Left forelimb (tissue), 1 donor: ENCODE results near the gene SEC24C.
"Not testable (repeated sequence)": the region's sequence is repeated elsewhere in the genome, so short reads cannot be mapped to it uniquely, and the experiment has no call there.

Source experiments
- DNase-seq: peaks from one replicate; pipeline ENCODE4 v3.0.0-alpha.2; 2018; ENCODE audit warnings: low spot score

Gene SEC24C

GRCh38 chr10:73793456-73793855 lies 49.3 kb downstream of the SEC24C start:
- no peak for DNase-seq

GRCh38 chr10:73795491-73795890 lies 51.3 kb downstream of the SEC24C start:
- DNase-seq, result not testable (repeated sequence)

GRCh38 chr10:73796035-73796434 lies 51.9 kb downstream of the SEC24C start:
- not testable (repeated sequence) for DNase-seq

DNA sequence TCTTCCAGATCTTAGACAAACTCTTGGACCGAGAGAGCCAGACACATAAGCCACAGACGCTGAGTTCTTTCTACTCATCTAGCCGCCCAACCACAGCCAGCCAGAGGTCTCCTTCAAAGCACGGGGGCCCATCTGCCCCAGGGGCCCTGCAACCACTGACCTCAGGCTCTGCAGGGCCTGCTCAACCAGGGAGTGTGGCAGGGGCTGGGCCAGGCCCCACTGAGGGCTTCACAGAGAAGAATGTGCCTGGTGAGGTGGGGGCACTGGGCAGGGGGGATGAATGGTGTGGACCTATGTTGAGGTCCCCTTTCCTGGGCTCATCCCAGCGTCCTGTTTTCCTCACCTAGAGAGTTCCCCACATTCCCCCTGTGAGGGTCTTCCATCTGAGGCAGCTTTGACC lies 52.6 kb downstream of the SEC24C start:
- DNase-seq, result no peak

DNA sequence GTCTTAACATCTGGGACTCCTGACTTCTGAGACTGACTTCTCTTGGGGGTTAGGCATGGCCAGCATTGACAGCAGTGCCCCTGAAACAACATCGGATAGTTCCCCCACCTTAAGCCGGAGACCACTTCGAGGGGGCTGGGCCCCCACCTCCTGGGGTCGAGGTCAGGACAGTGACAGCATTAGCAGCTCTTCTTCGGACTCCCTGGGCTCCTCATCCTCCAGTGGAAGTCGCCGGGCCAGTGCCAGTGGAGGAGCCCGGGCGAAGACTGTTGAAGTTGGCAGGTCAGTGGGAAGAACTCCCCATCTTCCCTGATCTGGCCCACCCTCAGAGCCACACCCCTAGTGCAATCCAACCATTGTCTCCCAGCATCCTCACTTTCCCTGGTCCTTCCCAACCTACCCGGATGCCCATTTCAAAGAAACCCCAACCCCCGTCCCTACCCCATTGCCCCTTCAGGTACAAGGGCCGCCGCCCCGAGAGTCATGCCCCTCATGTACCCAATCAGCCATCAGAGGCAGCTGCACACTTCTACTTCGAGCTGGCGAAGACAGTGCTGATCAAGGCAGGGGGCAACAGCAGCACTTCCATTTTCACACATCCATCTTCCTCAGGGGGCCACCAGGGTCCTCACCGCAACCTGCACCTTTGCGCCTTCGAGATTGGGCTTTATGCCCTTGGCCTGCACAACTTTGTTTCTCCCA lies 53.3 kb downstream of the SEC24C start:
- no peak for DNase-seq

GRCh38 chr10:73798087-73798486 lies 53.9 kb downstream of the SEC24C start:
- no peak for DNase-seq

DNA sequence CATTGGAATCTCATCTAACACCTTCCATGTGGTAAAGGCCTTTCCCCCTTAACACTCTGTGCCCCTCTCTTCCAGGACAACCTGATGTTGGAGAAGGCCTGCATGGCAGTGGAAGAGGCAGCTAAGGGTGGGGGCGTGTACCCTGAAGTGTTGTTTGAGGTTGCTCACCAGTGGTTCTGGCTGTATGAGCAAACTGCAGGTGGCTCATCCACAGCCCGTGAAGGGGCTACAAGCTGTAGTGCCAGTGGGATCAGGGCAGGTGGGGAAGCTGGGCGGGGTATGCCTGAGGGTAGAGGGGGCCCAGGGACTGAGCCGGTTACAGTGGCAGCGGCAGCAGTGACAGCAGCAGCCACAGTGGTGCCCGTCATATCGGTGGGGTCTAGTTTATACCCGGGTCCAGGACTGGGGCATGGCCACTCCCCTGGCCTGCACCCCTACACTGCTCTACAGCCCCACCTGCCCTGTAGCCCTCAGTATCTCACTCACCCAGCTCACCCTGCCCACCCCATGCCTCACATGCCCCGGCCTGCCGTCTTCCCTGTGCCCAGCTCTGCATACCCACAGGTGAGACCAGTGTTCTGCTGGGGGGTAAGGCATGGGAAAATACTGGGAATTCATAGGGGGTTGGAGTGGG lies 54.9 kb downstream of the SEC24C start:
- no peak for DNase-seq

- DNase-seq, result no peak
These were observed 55.9 kb downstream of the SEC24C start for GRCh38 chr10:73799899-73800559.

GRCh38 chr10:73800560-73801252 lies 56.5 kb downstream of the SEC24C start:
- DNase-seq, result no peak

DNA sequence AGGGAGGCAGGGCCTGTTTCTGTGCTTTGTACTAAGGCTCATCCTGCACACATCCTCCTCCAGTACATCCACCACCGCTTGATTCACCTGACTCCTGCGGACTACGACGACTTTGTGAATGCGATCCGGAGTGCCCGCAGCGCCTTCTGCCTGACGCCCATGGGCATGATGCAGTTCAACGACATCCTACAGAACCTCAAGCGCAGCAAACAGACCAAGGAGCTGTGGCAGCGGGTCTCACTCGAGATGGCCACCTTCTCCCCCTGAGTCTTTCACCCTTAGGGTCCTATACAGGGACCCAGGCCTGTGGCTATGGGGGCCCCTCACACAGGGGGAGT lies 57.0 kb downstream of the SEC24C start:
- no peak for DNase-seq

- DNase-seq, result no peak
These were observed 58.3 kb downstream of the SEC24C start for GRCh38 chr10:73802276-73802991.

- no peak for DNase-seq
These were observed 59.6 kb downstream of the SEC24C start for GRCh38 chr10:73803680-73804286.

GRCh38 chr10:73806176-73806950 lies 62.2 kb downstream of the SEC24C start:
- DNase-seq, result no peak

- no peak for DNase-seq
These were observed 63.3 kb downstream of the SEC24C start for GRCh38 chr10:73807471-73807870.

DNA sequence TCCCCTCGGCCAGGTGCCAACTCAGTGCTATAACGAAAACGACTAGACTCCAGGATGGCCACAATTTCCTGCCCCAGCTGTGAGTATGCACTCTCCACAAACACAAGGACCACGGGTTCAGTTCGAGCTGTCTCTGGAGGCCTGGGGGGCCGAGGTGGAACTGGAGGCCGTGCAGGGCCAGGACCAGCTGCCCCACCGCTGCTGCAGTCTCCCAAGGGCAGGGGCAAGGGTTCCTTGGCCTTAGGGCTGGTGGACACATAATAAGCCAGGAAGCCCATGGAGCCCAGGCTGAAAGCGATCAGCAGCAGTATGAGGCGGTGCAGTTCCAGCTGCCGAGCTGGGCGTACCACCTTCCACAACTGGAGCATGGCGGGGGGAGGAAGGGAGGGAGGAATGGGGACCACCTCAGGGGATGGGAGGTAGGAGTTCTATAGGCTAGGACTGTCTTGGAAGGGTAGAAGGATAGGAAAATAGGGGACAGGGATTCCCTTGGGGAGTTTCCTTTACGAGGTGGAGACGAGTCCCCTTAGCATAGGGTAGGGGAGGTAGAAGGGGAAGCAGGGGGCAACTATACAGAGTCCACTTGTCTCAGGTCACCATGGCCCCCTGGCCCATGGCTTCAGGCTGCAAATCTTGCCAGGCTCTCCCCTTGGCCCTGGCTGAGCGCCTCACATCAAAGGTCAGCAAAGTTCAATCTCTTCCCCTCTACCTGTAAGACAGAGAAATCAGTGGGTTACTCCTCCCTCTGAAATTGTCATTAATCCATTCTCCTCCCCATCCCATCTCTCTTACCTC lies 64.0 kb downstream of the SEC24C start:
- no peak for DNase-seq

- DNase-seq, result no peak
These were observed 65.1 kb downstream of the SEC24C start for GRCh38 chr10:73809061-73809818.

- no peak for DNase-seq
These were observed 66.2 kb downstream of the SEC24C start for GRCh38 chr10:73810358-73810734.

DNA sequence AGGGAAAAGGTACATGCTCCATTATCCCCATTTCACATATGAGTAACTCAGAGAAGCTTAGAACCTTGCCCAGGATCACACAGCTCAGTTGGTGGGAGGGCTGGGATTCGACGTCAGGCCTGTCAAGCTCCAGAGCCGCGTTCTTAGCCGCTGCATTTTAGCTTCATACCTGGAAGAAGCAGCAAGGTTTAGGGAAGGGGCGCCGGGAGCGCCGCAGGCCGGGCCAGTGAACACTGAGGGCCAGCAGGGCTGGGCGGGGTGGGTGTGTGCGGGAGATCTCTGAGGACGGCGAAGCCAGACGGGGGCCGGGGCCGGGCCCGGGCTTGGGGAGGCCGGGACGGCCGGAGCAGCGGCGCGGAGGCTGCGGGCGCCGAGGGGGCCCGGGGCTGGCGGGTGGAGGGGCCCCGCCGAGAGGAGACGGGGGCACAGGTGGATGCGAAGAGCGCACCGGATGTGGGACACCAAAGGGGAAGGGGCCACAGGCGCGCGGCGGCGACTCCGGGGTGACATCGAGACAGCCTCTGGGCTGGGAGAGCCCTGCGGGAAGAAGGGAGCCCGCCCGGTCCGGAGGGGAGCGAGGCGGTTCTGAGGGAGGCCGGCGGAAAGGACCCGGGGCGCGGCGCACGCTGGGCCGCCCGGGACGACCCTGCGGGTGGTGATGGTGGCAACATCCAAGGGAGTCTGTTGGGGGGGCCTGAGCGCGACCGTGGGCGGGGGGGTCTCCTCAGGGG lies 66.7 kb downstream of the SEC24C start:
- DNase-seq, result peak; percentile 75

- no peak for DNase-seq
These were observed 68.5 kb downstream of the SEC24C start for GRCh38 chr10:73812657-73813056.
